Natural killer cell (primary cell): ENCODE results near the gene CCDC186. TPM values are rescaled to one million over a fixed set of nuclear protein-coding genes. Genes with fewer than 3 reads are reported as not detected.

Experiments
- ATAC-seq, 3 donors: fragments of 150-1000 bp in 2 of 3; fragments of 200-7000 bp in 1 of 3; cut with Tn5 transposase; 1 replicate in 1 of 3; 2 replicates in 2 of 3; pipeline ENCODE4 v1.10.0; 2021; ENCODE audit warnings: mild to moderate bottlenecking in 2 of 3, moderate library complexity in 2 of 3
- DNase-seq, 2 donors: peaks; one replicate each; pipeline versions ENCODE4 v3.0.0 to v3.0.0-alpha.2; 2013 to 2021; ENCODE audit warnings: mixed read lengths in 1 of 2
- H3K27ac ChIP-seq: one replicate; pipeline ENCODE4 v1.5.1; 2013; ENCODE audit warnings: mild to moderate bottlenecking, low read length
- H3K27me3 ChIP-seq: one replicate; pipeline ENCODE4 v1.6.1; 2013; ENCODE audit warnings: low read length; ENCODE audit not compliant: control insufficient read depth, insufficient read depth
- H3K36me3 ChIP-seq: one replicate; pipeline ENCODE4 v1.6.1; 2013; ENCODE audit warnings: low read length; ENCODE audit not compliant: control insufficient read depth, insufficient read depth
- H3K4me1 ChIP-seq: one replicate; pipeline ENCODE4 v1.6.1; 2013; ENCODE audit warnings: low read length; ENCODE audit not compliant: control insufficient read depth, insufficient read depth
- H3K4me3 ChIP-seq: one replicate; pipeline ENCODE4 v1.5.1; 2013; ENCODE audit warnings: low read length
- H3K9me3 ChIP-seq: one replicate; pipeline ENCODE4 v1.6.1; 2013; ENCODE audit warnings: low read length; ENCODE audit not compliant: control insufficient read depth, insufficient read depth
- H3K27ac Mint-ChIP-seq, 2 donors: one replicate each; pipeline ENCODE4 v1.8.0; 2022; ENCODE audit warnings: mild to moderate bottlenecking in 2 of 2, mixed read lengths in 2 of 2, moderate library complexity in 1 of 2
- H3K27me3 Mint-ChIP-seq, 2 donors: one replicate each; pipeline ENCODE4 v1.8.0; 2022; ENCODE audit warnings: low read depth in 2 of 2, mixed read lengths in 2 of 2
- H3K36me3 Mint-ChIP-seq: one replicate; pipeline ENCODE4 v1.8.0; 2022; ENCODE audit warnings: mixed read lengths
- H3K4me1 Mint-ChIP-seq, 2 donors: one replicate each; pipeline ENCODE4 v1.8.0; 2022; ENCODE audit warnings: mixed read lengths in 2 of 2
- H3K4me3 Mint-ChIP-seq: one replicate; pipeline ENCODE4 v1.8.0; 2022; ENCODE audit warnings: mild to moderate bottlenecking, moderate library complexity, mixed read lengths
- H3K9me3 Mint-ChIP-seq, 2 donors: one replicate each; pipeline ENCODE4 v1.8.0; 2022; ENCODE audit warnings: mixed read lengths in 2 of 2
- CTCF ChIP-seq: fragments of 200-600 bp; IDR thresholded peaks from one replicate; pipeline ENCODE4 v1.8.0; 2022; ENCODE audit warnings: antibody characterized with exemption
- WGBS: methylation state at CpG from one replicate; pipeline ENCODE4 v1.1.7; 2013; ENCODE audit warnings: missing lambda C conversion rate; ENCODE audit not compliant: insufficient coverage; 5-methylcytosine and 5-hydroxymethylcytosine counted together
- intact Hi-C: fragments of 100-400 bp; cut with micrococcal nuclease; formaldehyde crosslinking; loops from one replicate; pipeline ENCODE4 v1.14.2; 2022
- total RNA-seq, 4 donors: library from RNA; stranded (reverse); fragments of 120-200 nt in 1 of 4; gene quantifications; one replicate each; pipeline versions ENCODE4 v1.2.3 to v1.2.4, GENCODE V29; 2013 to 2022

CCDC186 gene
- total RNA-seq, 3 donors from 2014 or later (not counting 1 experiment from before 2014, with no cell fraction given): 51.1 to 66.9 (median 54.0) TPM

- Histone ChIP-seq H3K9me3 (no peaks in the 10 kb centered on the region), H3K4me1 (peaks cover 2% of the 10 kb centered on the region), H3K27me3 (no peaks in the 10 kb centered on the region), H3K36me3 (no peaks in the 10 kb centered on the region), H3K27ac (no peak overlapping the region), H3K4me3 (no peak overlapping the region)
- intact Hi-C loops: loop anchor here (10.0 kb wide), 1 partner anchor 365 kb away; no protein-coding TSS in a partner anchor
- TF ChIP-seq CTCF: no peak
- peaks cover 18 to 34% of the 10 kb centered on the region in 2 donors for H3K27me3 Mint-ChIP-seq
- H3K9me3 Mint-ChIP-seq: no peaks in the 10 kb centered on the region
- no peak overlapping the region for H3K4me3 Mint-ChIP-seq
- H3K4me1 Mint-ChIP-seq: peaks cover 4% of the 10 kb centered on the region in 2 donors
- WGBS: 94% methylated on average over 6 of the region's 8 CpGs
- H3K27ac Mint-ChIP-seq: no peak overlapping the region
- ATAC-seq: no peak
- no peak for DNase-seq
- no peaks in the 10 kb centered on the region for H3K36me3 Mint-ChIP-seq
Observed at GRCh38 chr10:114179747-114180146, 5.7 kb upstream of the CCDC186 start.

- peaks cover 10% of the 10 kb centered on the region in 2 donors for H3K4me1 Mint-ChIP-seq
- Histone ChIP-seq H3K27ac (no peak within 1 kb of the TSS), H3K36me3 (no peaks in the 10 kb centered on the region), H3K27me3 (no peaks in the 10 kb centered on the region), H3K4me1 (peaks cover 6% of the 10 kb centered on the region), H3K9me3 (no peaks in the 10 kb centered on the region), H3K4me3 (no peak within 1 kb of the TSS)
- intact Hi-C loops: loop anchor here (10.0 kb wide), 1 partner anchor 366 kb away; no protein-coding TSS in a partner anchor
- H3K36me3 Mint-ChIP-seq: no peaks in the 10 kb centered on the region
- no peak within 1 kb of the TSS for H3K4me3 Mint-ChIP-seq
- H3K27ac Mint-ChIP-seq: no peak within 1 kb of the TSS
- TF ChIP-seq CTCF: no peak
- no peak for ATAC-seq
- WGBS: 92% methylated on average over 28 of the region's 28 CpGs
- peaks cover 15 to 31% of the 10 kb centered on the region in 2 donors for H3K27me3 Mint-ChIP-seq
- DNase-seq: no peak
- no peaks in the 10 kb centered on the region for H3K9me3 Mint-ChIP-seq
Observed at GRCh38 chr10:114179148-114179547, 5.1 kb upstream of the CCDC186 start, which contains the start of gene TDRD1. Gene TDRD1, plus strand, starts transcription at chr10:114179353. Its CDS starts 8,479 bp downstream, at chr10:114187832.

- no peaks in the 10 kb centered on the region for H3K9me3 ChIP-seq
- WGBS: 88% methylated on average over 1 of the region's 1 CpG
- H3K27ac Mint-ChIP-seq: no peak overlapping the region
- no peaks in the 10 kb centered on the region for H3K36me3 ChIP-seq
- TF ChIP-seq CTCF: no peak
- no peaks in the 10 kb centered on the region for H3K9me3 Mint-ChIP-seq
- intact Hi-C loops: loop anchor here (10.0 kb wide), 1 partner anchor 368 kb away; no protein-coding TSS in a partner anchor
- ATAC-seq (no peak), DNase-seq (no peak)
- H3K4me3 Mint-ChIP-seq: no peak overlapping the region
- no peaks in the 10 kb centered on the region for H3K27me3 ChIP-seq
- H3K4me3 ChIP-seq: no peak overlapping the region
- H3K27me3 Mint-ChIP-seq: peaks cover 14 to 27% of the 10 kb centered on the region in 2 donors
- H3K4me1 ChIP-seq: peaks cover 6% of the 10 kb centered on the region
- peaks cover 35 to 37% of the 10 kb centered on the region in 2 donors for H3K4me1 Mint-ChIP-seq
- H3K36me3 Mint-ChIP-seq: no peaks in the 10 kb centered on the region
- no peak overlapping the region for H3K27ac ChIP-seq
Observed at GRCh38 chr10:114176511-114176910, 2.5 kb upstream of the CCDC186 start.

GRCh38 chr10:114175667-114176066 is 1.7 kb upstream of the CCDC186 start:
- H3K27ac Mint-ChIP-seq: no peak overlapping the region
- no peak for TF ChIP-seq CTCF
- H3K9me3 Mint-ChIP-seq: no peaks in the 10 kb centered on the region
- Histone ChIP-seq H3K27me3 (no peaks in the 10 kb centered on the region), H3K36me3 (no peaks in the 10 kb centered on the region), H3K9me3 (no peaks in the 10 kb centered on the region), H3K27ac (no peak overlapping the region), H3K4me3 (no peak overlapping the region), H3K4me1 (peaks cover 6% of the 10 kb centered on the region)
- peaks cover 13 to 27% of the 10 kb centered on the region in 2 donors for H3K27me3 Mint-ChIP-seq
- intact Hi-C loops: loop anchor here (2.0 to 10.0 kb wide), 2 partner anchors 321 to 369 kb away; partner anchors contain the start of genes DCLRE1A and NHLRC2
- DNase-seq (peak in 1 of 2 donors; percentile 7), ATAC-seq (no peak)
- H3K36me3 Mint-ChIP-seq: no peaks in the 10 kb centered on the region
- 100% methylated on average over 1 of the region's 1 CpG for WGBS
- peak overlapping the region; percentile 61 for H3K4me3 Mint-ChIP-seq
- H3K4me1 Mint-ChIP-seq: peaks cover 39 to 42% of the 10 kb centered on the region in 2 donors
